ENCODE measurements around the gene ANGPTL2. TPM values are rescaled to one million over a fixed set of nuclear protein-coding genes. Genes with fewer than 3 reads are reported as not detected.

ANGPTL2 gene
- total RNA-seq, 4 donors from 2014 or later: 17.3 to 21.3 (median 19.8) TPM

DNA sequence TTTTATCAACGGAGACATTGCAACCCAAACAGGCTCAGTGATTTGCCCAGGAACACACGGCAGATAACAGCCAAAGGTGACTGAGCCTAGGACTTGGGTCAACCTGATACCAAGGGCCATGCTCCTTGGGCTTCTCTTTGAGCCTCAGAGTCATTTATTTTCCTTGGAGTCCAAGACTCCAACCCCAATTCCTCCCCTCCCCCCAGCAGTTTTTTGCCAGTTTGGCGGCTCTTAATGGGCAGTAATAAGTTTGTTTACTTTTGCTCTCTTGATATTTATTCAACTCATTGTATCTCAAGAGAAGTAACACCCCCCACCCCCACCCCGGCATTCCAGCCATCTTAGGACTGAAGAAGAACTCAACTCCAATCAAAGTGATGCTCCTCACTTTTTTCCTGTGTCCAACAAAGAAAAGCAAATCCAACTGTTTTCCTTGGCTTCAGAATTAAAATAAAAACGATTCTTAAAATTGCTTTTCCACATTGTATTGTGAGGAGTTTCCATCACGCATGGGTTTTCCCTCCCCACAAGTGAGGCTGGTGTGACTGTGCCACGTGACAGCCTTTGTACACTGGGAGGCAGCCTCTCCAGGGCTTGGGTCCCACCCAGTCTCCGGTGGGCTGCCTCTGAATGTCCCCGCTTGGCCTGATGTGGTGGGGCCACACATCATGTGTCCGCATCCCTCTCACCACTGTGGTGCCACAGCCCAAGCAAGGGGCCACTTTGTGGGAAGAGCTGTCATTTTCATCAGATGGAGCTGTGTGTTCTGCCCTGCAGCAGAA is 9.1 kb downstream of the ANGPTL2 start:
- DNase-seq (ENCODE audit: low spot score in 2 of 2): no peak
- peak overlapping the region; percentile 67 for H3K27ac ChIP-seq
- no peak overlapping the region for H3K4me3 ChIP-seq
- 78% methylated on average over 10 of the region's 10 CpGs for WGBS
- H3K9me3 ChIP-seq: no peaks in the 10 kb centered on the region
- H3K27me3 ChIP-seq: no peaks in the 10 kb centered on the region
- TF ChIP-seq POLR2A (IDR thresholded peaks at IDR 0.05) (no peak), EP300 (IDR thresholded peaks at IDR 0.05) (no peak), POLR2AphosphoS5 (IDR thresholded peaks at IDR 0.05) (no peak)
- TF ChIP-seq, protein P1, sequence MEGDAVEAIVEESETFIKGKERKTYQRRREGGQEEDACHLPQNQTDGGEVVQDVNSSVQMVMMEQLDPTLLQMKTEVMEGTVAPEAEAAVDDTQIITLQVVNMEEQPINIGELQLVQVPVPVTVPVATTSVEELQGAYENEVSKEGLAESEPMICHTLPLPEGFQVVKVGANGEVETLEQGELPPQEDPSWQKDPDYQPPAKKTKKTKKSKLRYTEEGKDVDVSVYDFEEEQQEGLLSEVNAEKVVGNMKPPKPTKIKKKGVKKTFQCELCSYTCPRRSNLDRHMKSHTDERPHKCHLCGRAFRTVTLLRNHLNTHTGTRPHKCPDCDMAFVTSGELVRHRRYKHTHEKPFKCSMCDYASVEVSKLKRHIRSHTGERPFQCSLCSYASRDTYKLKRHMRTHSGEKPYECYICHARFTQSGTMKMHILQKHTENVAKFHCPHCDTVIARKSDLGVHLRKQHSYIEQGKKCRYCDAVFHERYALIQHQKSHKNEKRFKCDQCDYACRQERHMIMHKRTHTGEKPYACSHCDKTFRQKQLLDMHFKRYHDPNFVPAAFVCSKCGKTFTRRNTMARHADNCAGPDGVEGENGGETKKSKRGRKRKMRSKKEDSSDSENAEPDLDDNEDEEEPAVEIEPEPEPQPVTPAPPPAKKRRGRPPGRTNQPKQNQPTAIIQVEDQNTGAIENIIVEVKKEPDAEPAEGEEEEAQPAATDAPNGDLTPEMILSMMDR (IDR thresholded peaks at IDR 0.05): no peak
- H3K4me1 ChIP-seq: peaks cover 48% of the 10 kb centered on the region
- H3K36me3 ChIP-seq: peaks cover under 1% of the 10 kb centered on the region

DNA sequence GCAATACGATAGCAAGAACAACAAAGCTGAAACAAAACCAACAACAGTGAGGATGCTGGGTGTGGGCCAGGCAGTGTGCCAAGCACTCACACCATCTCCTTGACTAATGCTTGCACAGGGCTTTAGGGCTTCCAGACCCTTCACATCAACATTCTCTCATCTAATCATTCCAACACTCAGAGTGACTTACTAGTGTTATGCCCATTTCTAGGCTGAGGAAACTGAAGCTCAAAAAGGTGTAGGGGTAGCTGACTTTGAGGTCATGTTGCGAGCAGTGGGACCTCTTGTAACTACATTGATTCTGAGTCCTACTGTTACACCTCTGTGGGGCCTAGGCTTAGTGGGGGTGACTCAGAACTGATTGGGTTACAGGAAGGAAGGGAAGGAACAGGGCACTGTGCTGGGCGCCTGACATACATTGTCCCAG is 9.7 kb downstream of the ANGPTL2 start:
- WGBS: 72% methylated on average over 3 of the region's 3 CpGs
- Histone ChIP-seq H3K9me3 (no peaks in the 10 kb centered on the region), H3K27me3 (no peaks in the 10 kb centered on the region), H3K4me1 (peaks cover 44% of the 10 kb centered on the region), H3K4me3 (no peak overlapping the region), H3K36me3 (peaks cover 7% of the 10 kb centered on the region), H3K27ac (peak overlapping the region; percentile 67)
- TF ChIP-seq POLR2AphosphoS5 (IDR thresholded peaks at IDR 0.05) (no peak), EP300 (IDR thresholded peaks at IDR 0.05) (no peak), POLR2A (IDR thresholded peaks at IDR 0.05) (no peak)
- TF ChIP-seq, protein P1 (IDR thresholded peaks at IDR 0.05): no peak
- DNase-seq (ENCODE audit: low spot score in 2 of 2): no peak

DNA sequence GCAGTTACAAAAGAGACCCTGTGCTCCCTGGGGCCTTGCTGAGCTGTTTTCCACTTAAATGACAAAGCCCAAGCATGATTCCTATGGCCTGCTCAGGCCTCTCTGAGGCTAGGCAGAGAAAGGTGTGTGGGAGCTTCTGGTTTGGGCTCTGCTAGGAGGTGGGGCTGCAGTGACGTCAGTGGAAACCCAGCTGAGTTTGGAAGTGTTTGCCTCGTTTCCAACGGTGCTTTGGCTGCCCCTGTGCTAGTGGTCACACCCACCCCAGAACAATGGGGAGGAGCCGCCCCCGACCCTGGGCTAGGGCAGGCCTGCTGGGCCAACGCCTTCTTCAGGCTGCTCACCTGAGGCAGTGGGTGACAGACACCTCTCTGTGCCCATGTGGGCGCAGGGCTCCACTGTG is 10.4 kb downstream of the ANGPTL2 start:
- TF ChIP-seq POLR2AphosphoS5 (IDR thresholded peaks at IDR 0.05): no peak
- TF ChIP-seq, protein P1 (IDR thresholded peaks at IDR 0.05): no peak
- TF ChIP-seq EP300 (IDR thresholded peaks at IDR 0.05): no peak
- TF ChIP-seq POLR2A (IDR thresholded peaks at IDR 0.05): no peak
- WGBS: 40% methylated on average over 5 of the region's 7 CpGs
- peak overlapping the region; percentile 67 for H3K27ac ChIP-seq
- H3K4me1 ChIP-seq: peaks cover 37% of the 10 kb centered on the region
- no peaks in the 10 kb centered on the region for H3K9me3 ChIP-seq
- H3K36me3 ChIP-seq: peaks cover 14% of the 10 kb centered on the region
- peak in 1 of 2 donors; percentile 83 for DNase-seq (ENCODE audit: low spot score in 2 of 2)
- no peaks in the 10 kb centered on the region for H3K27me3 ChIP-seq
- H3K4me3 ChIP-seq: no peak overlapping the region

DNA sequence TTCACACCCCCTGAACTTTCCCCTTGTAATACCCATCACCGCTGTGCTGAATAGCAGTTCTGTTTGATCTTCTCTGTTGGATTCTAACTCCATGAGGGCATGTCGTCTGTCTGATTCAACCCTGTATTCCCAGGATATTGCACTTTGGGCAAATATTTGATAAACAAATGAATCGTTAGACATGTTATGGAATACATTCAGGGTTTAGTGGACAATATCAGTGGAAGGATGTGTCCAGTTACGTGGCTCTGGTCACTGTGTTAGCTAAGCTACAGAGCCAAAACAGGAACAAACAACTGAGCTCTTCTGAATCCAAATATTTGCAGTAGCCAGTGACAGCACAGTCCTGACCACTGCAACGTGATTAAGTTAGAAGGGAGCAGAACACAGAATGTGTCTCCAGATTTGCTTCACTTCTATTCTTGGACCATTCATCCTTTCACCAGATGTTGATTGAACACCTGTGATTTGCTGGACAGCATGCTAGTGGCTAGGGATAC is 13.2 kb downstream of the ANGPTL2 start:
- 81% methylated on average over 5 of the region's 5 CpGs for WGBS
- TF ChIP-seq POLR2AphosphoS5 (IDR thresholded peaks at IDR 0.05) (no peak), EP300 (IDR thresholded peaks at IDR 0.05) (no peak), POLR2A (IDR thresholded peaks at IDR 0.05) (no peak)
- TF ChIP-seq, protein P1 (IDR thresholded peaks at IDR 0.05): no peak
- Histone ChIP-seq H3K9me3 (no peaks in the 10 kb centered on the region), H3K27me3 (no peaks in the 10 kb centered on the region), H3K4me1 (peaks cover 26% of the 10 kb centered on the region), H3K36me3 (peaks cover 15% of the 10 kb centered on the region), H3K27ac (peak overlapping the region; percentile 10), H3K4me3 (no peak overlapping the region)
- DNase-seq (ENCODE audit: low spot score in 2 of 2): no peak
